Activated T-cell treated with anti-CD3 and anti-CD28 coated beads for 48 hours (primary cell): ENCODE data around the gene TTC24.
"Not testable (repeated sequence)": the region's sequence is repeated elsewhere in the genome, so short reads cannot be mapped to it uniquely, and the experiment has no call there.

ENCODE experiments used
- DNase-seq: peaks from one replicate; pipeline ENCODE4 v3.0.0-alpha.2; 2020; ENCODE audit warnings: low read depth

Gene TTC24

DNA sequence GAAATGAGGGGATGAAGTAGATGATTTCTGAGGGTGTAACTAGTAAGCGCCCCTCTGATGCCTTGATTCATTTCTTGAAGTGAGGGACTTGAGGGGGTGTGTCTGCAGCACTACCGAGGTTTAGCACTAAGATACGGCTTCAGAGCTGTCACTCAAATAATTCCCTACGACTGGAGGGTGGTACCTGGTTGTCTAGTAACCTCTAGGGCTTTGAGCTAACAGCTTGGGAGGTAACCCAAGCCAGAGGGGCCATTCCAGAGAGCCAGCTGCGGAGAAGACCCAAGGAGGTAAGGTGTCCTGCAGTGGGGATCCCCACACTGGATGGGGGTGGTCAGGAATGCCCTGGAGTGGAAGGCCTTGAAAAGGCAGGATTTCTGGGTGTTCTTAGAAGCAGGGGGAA, at the start of gene TTC24:
TSS of gene TTC24 (plus strand) at position 252 of the 400 bp plus-strand sequence. CDS start 1,642 bp downstream, outside the sequence.
- DNase-seq, result no peak

DNA sequence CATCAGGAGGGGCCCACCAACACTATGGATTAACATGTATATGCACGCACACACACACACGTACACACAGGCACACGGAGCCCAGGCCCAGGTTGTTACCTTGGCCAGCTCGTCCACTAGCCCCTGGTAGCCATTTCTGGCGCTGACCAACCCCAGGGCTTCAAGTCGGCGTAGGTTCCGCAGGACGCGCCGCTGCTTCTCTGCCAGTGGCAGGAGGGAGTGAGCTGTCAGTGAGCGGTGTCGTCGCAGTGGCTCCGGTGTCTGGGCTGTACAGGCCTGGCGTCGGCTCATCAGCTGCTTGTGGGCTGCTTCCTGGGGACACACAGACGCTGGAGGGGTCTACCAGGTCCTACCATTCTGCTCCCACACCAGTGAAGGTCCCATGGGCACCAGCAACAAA, 49.5 kb upstream of the TTC24 start:
- DNase-seq, result no peak

GRCh38 chr1:156532374-156532773, 47.1 kb upstream of the TTC24 start:
- DNase-seq, result no peak

DNA sequence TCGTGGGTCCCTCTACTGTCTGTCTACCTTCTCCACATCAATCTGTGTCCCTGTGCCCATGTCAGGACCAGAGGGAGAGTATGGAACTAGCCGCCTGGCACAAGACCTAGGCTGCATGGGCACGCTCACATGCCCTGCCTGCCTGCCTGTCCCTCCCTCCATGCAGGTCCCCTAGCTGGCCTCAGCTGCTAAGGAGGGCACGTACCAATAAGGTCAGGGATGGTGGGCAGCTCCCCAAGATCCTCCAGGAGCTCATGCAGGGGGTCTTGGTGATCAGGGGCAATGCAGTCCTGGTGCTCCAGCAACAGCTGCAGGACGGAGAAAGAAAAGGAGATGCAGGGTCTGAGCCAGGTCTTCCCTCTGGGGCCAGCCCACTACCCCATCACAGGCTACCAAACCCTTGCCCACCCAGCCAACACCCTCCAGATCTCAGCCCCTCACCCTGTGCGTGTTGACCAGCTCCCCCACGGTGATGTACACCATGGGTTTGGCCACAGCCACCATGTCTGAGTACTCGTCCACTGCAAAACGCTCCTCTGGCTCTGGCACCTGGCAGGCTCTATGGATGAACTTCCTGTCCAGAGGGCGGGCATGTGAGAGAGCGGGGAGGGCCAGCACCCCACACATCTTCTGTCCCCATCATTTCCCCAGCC, 45.8 kb upstream of the TTC24 start:
- no peak for DNase-seq

- DNase-seq, result no peak
Observed at GRCh38 chr1:156534424-156535060, 45.0 kb upstream of the TTC24 start.

- no peak for DNase-seq
Observed at GRCh38 chr1:156537027-156537426, 42.5 kb upstream of the TTC24 start.

GRCh38 chr1:156538711-156539440, 40.6 kb upstream of the TTC24 start:
- no peak for DNase-seq

DNA sequence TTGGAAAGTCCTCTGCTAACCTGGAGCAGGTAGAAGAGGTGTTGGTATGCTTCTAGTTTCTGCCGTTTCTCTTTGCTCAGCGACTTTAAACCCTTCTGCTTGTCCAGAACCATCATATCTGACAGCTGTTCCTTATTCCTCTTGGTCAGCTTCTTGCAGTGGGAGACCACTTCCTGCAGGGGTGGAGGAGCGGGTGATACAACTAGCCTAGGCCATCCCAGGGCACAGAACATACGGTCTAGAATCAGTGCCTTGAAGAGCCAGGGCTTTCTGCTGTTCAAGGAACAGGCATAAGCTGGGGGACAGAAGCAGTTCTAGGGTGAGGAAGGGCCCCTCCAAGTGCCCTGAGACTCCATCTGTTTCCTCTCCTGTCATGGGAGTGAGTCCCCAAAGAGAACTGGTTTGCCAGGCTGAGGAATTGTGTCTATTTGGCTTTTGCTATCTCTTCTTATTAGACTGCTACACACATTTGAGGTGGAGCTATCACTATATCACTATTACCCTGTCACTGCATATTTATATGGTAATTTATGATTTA, 39.6 kb upstream of the TTC24 start:
- DNase-seq, result no peak

GRCh38 chr1:156540955-156541354, 38.6 kb upstream of the TTC24 start:
- DNase-seq, result no peak

DNA sequence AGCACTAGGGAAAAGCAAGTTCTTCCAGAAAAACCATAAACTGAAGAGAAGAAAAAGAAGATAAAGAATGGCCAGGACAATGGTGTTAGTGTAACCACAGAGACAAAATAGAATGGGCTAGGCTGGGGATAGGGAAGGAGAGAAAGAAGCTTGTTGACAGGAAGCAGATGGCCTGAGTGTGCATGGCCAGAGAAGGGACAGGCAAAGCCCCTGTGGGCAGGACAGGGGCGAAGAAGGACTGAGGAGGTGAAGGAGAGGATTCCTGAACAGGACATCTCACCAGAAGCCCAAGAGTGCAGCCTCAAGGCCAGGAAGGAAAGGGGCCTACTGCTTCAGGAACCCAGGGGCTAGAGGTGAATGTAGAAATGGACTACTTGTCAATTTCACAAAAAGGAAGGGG, 36.5 kb upstream of the TTC24 start:
- no peak for DNase-seq

DNA sequence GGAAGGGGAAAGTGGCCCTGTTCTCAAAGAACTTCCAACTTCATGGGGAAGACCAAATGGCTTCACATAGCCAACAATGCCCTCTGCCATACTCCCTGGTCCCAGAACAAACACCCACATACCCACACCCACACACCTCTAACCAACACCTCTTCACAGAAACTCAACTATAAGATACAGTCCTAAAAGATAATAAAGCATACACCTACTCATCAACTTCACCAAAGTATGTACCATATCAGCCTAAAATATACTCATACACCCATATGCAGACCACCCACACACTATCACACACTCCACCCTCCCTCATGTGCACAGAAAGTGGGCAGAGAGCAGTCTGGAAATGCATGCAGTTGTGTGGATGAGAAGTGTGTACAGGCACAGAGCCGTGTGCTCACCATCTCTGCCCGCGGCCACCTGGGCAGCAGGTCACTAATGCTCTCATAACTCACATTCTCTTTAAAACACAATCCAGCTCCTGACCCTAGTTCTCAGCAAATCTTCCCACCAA, 34.9 kb upstream of the TTC24 start:
- DNase-seq, result no peak

GRCh38 chr1:156546267-156546666, 33.3 kb upstream of the TTC24 start:
- no peak for DNase-seq

DNA sequence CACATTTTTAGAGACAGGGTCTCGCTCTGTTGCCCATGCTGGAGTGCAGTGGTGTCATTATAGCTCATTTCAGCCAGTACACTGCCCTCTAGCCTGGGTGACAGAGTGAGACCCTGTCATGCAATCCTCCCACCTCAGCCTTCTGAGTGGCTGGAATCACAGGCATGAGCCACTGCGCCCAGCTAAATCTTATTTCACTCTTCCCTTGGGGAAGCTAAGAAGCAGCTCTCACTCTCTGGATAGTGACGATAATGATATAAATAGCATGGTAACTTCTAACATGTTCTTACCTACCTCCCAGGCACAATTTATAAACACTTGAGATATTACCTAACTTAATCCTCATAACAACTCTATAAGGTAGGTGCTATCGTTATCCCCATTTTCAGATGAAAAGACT, 32.1 kb upstream of the TTC24 start:
- no peak for DNase-seq

- no peak for DNase-seq
Observed at GRCh38 chr1:156547982-156548381, 31.5 kb upstream of the TTC24 start.

DNA sequence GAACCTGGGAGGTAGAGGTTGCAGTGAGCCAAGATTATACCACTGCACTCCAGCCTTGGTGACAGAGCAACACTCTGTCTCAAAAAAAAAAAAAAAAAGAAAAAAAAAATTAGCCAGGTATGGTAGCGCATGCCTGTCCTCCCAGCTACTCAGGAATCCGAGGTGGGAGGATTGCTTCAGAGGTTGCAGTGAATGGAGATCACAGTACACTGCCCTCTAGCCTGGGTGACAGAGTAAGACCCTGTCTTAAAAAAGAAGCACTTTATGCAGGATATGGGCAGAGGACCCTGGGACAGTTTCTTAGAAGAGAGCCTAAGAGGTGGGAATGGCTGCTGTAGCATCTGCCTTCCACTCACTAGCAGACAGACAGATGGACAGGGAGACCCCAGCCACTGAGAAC, 30.1 kb upstream of the TTC24 start:
- DNase-seq, result no peak

- DNase-seq, result no peak
Observed at GRCh38 chr1:156549831-156550230, 29.7 kb upstream of the TTC24 start.

DNA sequence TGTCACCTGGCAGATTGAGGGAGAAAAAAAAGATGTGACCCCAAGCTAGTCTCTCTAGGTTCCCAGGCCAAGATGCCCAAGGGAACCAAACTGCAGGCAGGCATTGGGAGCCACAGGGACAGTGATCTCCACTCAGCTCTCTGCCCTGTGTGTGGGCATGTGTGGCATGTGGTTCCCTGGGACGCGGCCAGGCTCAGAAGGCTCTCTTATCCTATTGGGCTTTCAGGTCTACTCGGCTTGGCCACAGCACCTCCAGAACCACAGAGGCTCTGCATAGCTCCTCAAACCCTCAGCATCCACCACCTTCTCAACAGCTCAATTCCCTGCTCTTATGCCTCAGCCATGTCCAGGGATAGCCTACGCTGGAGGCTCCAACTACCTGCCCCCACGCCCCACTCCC, 29.2 kb upstream of the TTC24 start:
- DNase-seq, result no peak

DNA sequence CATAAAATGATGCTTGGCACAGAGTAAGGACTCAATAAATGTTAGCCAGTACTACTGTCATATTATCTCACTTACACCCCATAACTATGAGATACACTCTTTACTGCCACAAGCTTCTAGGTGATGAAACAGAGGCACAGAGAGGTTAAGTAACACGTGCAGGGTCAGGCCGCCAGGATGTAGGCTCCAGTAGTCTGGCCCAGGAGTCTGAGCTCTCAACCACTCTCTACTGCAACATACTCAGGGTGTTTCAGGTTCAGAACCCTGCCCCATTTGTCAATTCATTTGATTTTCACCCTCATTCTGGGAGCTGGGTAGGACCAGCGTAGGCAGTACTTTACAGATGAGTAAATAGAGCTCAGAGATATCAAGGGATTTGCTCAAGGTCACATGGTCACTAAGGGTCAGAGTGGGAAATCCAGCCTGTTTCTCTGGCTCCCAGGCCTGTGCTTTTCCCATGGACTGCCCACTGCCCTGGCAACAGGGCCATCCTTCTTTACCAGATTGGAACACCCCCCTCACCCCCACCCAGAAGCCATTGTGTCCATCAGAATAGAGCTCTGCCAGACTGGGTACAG, 28.4 kb upstream of the TTC24 start:
- DNase-seq, result no peak

GRCh38 chr1:156551869-156552268, 27.7 kb upstream of the TTC24 start:
- no peak for DNase-seq

GRCh38 chr1:156552518-156552917, 27.0 kb upstream of the TTC24 start:
- no peak for DNase-seq

DNA sequence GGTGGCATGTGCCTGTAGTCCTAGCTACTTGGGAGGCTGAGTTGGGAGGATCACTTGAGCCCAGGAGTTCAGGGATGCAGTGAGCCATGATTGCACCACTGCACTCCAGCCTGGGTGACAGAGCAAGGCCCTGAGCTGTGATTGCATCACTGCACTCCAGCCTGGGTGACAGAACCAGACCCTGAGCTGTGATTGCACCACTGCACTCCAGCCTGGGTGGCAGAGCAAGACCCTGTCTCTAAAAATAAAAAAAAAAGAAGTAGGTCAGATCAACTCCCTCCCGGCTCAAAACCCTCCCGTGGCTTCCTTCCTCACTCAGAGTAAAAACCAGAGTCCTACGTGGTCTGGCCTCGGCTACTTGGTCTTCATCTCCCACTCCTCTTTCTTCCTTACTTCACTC, 26.6 kb upstream of the TTC24 start:
- not testable (repeated sequence) for DNase-seq

DNA sequence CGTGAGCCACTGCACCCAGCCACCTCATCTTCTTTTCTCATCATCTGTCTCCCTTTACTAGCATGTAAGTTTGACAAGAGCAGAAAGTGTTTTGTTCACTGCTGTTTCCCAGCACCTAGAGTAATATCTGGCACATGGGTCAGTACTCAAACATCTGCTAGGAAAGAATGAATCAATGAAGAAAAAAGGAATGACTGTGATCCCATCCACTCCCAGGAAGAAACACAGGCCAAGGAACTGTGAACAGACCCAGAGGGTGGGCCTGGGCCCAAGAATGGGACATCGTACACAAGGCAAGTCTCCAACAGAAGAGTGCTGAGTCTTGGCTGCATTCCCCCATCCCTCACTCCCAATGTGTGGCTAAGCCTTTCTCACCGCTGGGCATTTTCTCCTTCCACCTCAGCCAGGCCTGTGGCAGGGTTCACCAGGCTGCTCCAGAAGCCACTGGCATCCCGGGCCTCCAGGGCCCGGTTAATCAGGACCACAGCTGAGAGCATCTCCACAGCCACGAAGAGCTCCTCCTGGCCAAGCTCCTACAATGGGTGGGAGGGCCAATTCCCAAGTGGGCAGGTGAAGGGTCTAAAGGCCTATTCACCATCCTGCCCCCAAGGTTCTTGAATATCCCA, 25.6 kb upstream of the TTC24 start:
- DNase-seq, result no peak
